Right lobe of liver (tissue), 4 donors: ENCODE data around the gene ZBED2.

Source experiments
- POLR2A ChIP-seq: fragments of 450-650 bp; IDR thresholded peaks from one replicate; pipeline ENCODE4 v1.6.1; 2017; ENCODE audit warnings: antibody characterized with exemption, mild to moderate bottlenecking
- TF ChIP-seq, protein P1 (sequence below), 4 donors: fragments of 200-600 bp in 3 of 4; fragments of 450-650 bp in 1 of 4; IDR thresholded peaks; one replicate each; pipeline versions ENCODE4 v1.5.1 to v1.8.0; 2016 to 2022; ENCODE audit warnings: antibody characterized with exemption in 4 of 4, mild to moderate bottlenecking in 2 of 4
- donor health status: DM: no; HTN: no; CAD: no.
- donor health status: DM: no; HTN: no; CAD: no.
- donor health status: DM: no; HTN: yes; CAD: no.

DNA sequence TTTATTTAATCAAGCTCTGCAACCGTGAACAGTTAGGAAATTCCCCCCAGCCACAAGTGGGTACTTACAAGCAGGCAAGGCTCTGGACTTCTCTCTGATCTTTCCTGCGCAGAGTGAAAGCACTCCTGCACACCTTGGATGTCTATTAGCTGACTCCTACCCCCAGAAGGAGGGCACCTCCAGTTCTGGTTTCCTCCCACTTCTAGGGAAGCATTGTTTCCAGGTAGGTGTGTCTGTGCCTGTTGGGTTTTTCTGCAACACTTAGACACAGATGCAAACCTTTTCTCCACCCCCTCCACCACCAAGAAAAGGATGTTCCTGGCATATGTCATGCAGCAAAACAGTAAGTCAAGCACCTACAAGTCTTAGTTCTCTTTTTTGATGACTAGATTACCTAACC lies at the start of gene ZBED2:
- TF ChIP-seq, protein P1, sequence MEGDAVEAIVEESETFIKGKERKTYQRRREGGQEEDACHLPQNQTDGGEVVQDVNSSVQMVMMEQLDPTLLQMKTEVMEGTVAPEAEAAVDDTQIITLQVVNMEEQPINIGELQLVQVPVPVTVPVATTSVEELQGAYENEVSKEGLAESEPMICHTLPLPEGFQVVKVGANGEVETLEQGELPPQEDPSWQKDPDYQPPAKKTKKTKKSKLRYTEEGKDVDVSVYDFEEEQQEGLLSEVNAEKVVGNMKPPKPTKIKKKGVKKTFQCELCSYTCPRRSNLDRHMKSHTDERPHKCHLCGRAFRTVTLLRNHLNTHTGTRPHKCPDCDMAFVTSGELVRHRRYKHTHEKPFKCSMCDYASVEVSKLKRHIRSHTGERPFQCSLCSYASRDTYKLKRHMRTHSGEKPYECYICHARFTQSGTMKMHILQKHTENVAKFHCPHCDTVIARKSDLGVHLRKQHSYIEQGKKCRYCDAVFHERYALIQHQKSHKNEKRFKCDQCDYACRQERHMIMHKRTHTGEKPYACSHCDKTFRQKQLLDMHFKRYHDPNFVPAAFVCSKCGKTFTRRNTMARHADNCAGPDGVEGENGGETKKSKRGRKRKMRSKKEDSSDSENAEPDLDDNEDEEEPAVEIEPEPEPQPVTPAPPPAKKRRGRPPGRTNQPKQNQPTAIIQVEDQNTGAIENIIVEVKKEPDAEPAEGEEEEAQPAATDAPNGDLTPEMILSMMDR (IDR thresholded peaks at IDR 0.05) = no peak
- TF ChIP-seq POLR2A = no peak
